HepG2 (cell line): ENCODE results near the gene IL1R1. TPM values are rescaled to one million over a fixed set of nuclear protein-coding genes. Genes with fewer than 3 reads are reported as not detected.
A peak's percentile ranks its signal among the peaks of the same experiment; 100 is the strongest.

Source experiments
- ATAC-seq: fragments of 200-7000 bp; cut with Tn5 transposase; 3 replicates; pipeline ENCODE4 v1.9.1; 2020; ENCODE audit warnings: mild to moderate bottlenecking, moderate library complexity
- BruUV-seq: library from RNA; stranded (reverse); fragments of 400-500 nt; replicated peaks from 2 replicates; lab custom pipeline; 2021; lab: Mats Ljungman, UMichigan
- CTCF ChIA-PET: fragments of 300-600 bp; formaldehyde crosslinking; extraction: SDS; loops from one replicate; lab custom pipeline; 2021; ENCODE audit warnings: low total read pairs, inconsistent platforms, low intra/inter-chr PET ratio; lab: Yijun Ruan, JAX
- POLR2A ChIA-PET: fragments of 350-600 bp; sonication (Branson Sonifier 250); formaldehyde crosslinking; loops from one replicate; lab custom pipeline; 2020; ENCODE audit warnings: antibody characterized with exemption, inconsistent platforms; lab: Yijun Ruan, JAX
- DNase-seq: peaks from one replicate; pipeline ENCODE4 v3.0.0-alpha.2; 2015; ENCODE audit warnings: low spot score
- FAIRE-seq: peaks from 3 replicates; lab custom pipeline; 2011; peaks lifted over from hg19 to GRCh38; lab: Jason Lieb, UNC
- H2AFZ ChIP-seq: one replicate; pipeline ENCODE4 v1.6.1; 2011; ENCODE audit warnings: low read length, inconsistent platforms
- H3K27ac ChIP-seq: fragments of 300-600 bp; 3 replicates; pipeline ENCODE4 v1.8.0; 2011; ENCODE audit warnings: mixed run types, mild to moderate bottlenecking, mixed read lengths, low read length, inconsistent platforms; ENCODE audit not compliant: insufficient read depth; ENCODE audit errors: extremely low read length
- H3K27me3 ChIP-seq, 2 experiments: fragments of 200-600 bp in 1 of 2; 2 replicates in 1 of 2; 3 replicates in 1 of 2; pipeline versions ENCODE4 v1.6.0 to v1.8.0; 2011; ENCODE audit warnings: low read length in 2 of 2, mild to moderate bottlenecking in 2 of 2, moderate library complexity in 2 of 2, inconsistent platforms in 1 of 2; ENCODE audit not compliant: insufficient read depth in 2 of 2, control insufficient read depth in 1 of 2
- H3K36me3 ChIP-seq, 2 experiments: fragments of 200-600 bp in 1 of 2; replicated peaks in 1 of 2; 2 replicates in 1 of 2; 3 replicates in 1 of 2; pipeline versions ENCODE4 v1.5.1 to v1.8.0; 2011; ENCODE audit warnings: low read length in 2 of 2, inconsistent platforms in 1 of 2; ENCODE audit not compliant: insufficient read depth in 2 of 2, control insufficient read depth in 1 of 2
- H3K4me1 ChIP-seq: 2 replicates; pipeline ENCODE4 v1.5.1; 2012; ENCODE audit warnings: low read length, inconsistent platforms; ENCODE audit not compliant: insufficient read depth
- H3K4me2 ChIP-seq: 2 replicates; pipeline ENCODE4 v1.6.0; 2011; ENCODE audit warnings: low read depth, low read length, inconsistent platforms
- H3K4me3 ChIP-seq, 3 experiments: fragments of 200-600 bp in 1 of 3; sonication (generic), shearing (Covaris generic) in 1 of 3; replicated peaks in 1 of 3; 2 replicates each; pipeline ENCODE4 v1.5.1; 2011 to 2016; ENCODE audit warnings: low read length in 3 of 3, inconsistent platforms in 2 of 3, low read depth in 2 of 3, mild to moderate bottlenecking in 2 of 3, control low read depth in 1 of 3, mixed read lengths in 1 of 3; ENCODE audit not compliant: insufficient read depth in 1 of 3
- H3K79me2 ChIP-seq: one replicate; pipeline ENCODE4 v1.6.1; 2011; ENCODE audit warnings: low read length, inconsistent platforms; ENCODE audit not compliant: insufficient read depth
- H3K9ac ChIP-seq: 2 replicates; pipeline ENCODE4 v1.6.0; 2011; ENCODE audit warnings: mild to moderate bottlenecking, low read depth, low read length, inconsistent platforms; ENCODE audit not compliant: insufficient read depth
- H3K9me3 ChIP-seq: 2 replicates; pipeline ENCODE4 v1.5.1; 2012; ENCODE audit warnings: mild to moderate bottlenecking, low read length
- H4K20me1 ChIP-seq: 2 replicates; pipeline ENCODE4 v1.6.0; 2011; ENCODE audit warnings: inconsistent platforms, mild to moderate bottlenecking, low read length, moderate library complexity; ENCODE audit not compliant: insufficient read depth
- ADNP ChIP-seq: sonication (generic); formaldehyde crosslinking; IDR thresholded peaks from 2 replicates; pipeline ENCODE4 v1.4.0; 2020; ENCODE audit warnings: missing genetic modification reagents
- AGO2 ChIP-seq: fragments of 200-400 bp; formaldehyde crosslinking; optimal IDR thresholded peaks from 2 replicates; pipeline ENCODE3; 2017; ENCODE audit warnings: mild to moderate bottlenecking, low read depth, low read length, moderate library complexity
- ASH2L ChIP-seq: fragments of 300-600, 200-600 bp; sonication (generic); IDR thresholded peaks from 2 replicates; pipeline ENCODE4 v1.7.0; 2017; ENCODE audit warnings: low read depth, mild to moderate bottlenecking, moderate library complexity, mixed read lengths, low read length; ENCODE audit not compliant: insufficient read length
- POLR2AphosphoS2 ChIP-seq: IDR thresholded peaks from 2 replicates; pipeline ENCODE4 v1.6.1; 2011; ENCODE audit warnings: low read depth, low read length, improper control_type of control experiment
- RBM22 ChIP-seq: fragments of 200-400 bp; formaldehyde crosslinking; optimal IDR thresholded peaks from 2 replicates; pipeline ENCODE3; 2017; ENCODE audit warnings: mild to moderate bottlenecking, low read length, moderate library complexity
- SETDB1 ChIP-seq: sonication (generic); formaldehyde crosslinking; IDR thresholded peaks from 2 replicates; pipeline ENCODE4 v1.5.1; 2020; ENCODE audit warnings: missing genetic modification reagents, mild to moderate bottlenecking, borderline replicate concordance
- SP4 ChIP-seq: sonication (generic); formaldehyde crosslinking; IDR thresholded peaks from 2 replicates; pipeline ENCODE4 v1.8.1; 2023; ENCODE audit warnings: mild to moderate bottlenecking, missing genetic modification reagents
- SSRP1 ChIP-seq: IDR thresholded peaks from 2 replicates; pipeline ENCODE4 v1.6.1; 2016; ENCODE audit warnings: control low read depth
- ZNF564 ChIP-seq: sonication (generic); formaldehyde crosslinking; IDR thresholded peaks from 2 replicates; pipeline ENCODE4 v1.8.1; 2023; ENCODE audit warnings: mild to moderate bottlenecking, missing genetic modification reagents
- ZNF83 ChIP-seq: sonication (generic); formaldehyde crosslinking; IDR thresholded peaks from 2 replicates; pipeline ENCODE4 v1.4.0; 2020; ENCODE audit warnings: missing genetic modification reagents, mild to moderate bottlenecking, borderline replicate concordance
- WGBS: methylation state at CpG from one replicate; pipeline ENCODE4 v1.1.6; 2017; ENCODE audit warnings: low lambda C conversion rate; 5-methylcytosine and 5-hydroxymethylcytosine counted together
- in situ Hi-C: cut with HindIII; loops from 2 replicates; pipeline ENCODE4 v1.10.0; 2017; ENCODE audit warnings: low pct_unique_long_range_greater_than_20kb; ENCODE audit not compliant: extremely low pct_ligation_motif_present
- intact Hi-C: fragments of 100-400 bp; cut with micrococcal nuclease; formaldehyde crosslinking; loops from one replicate; pipeline ENCODE4 v1.10.0; 2022; ENCODE audit not compliant: unreplicated experiment
- polyA plus RNA-seq, 8 experiments: library from polyadenylated mRNA; depleted of rRNA in 3 of 8; stranded (reverse) in 7 of 8; unstranded in 1 of 8; fragments of >200 nt; fragmentation: Illumina TruSeq in 4 of 8; extraction: Trizol in 4 of 8; gene quantifications; 2 replicates each; pipeline versions ENCODE4 v1.2.1 to v1.2.3, GENCODE V29; 2011 to 2016; ENCODE audit warnings: low read depth in 4 of 8, missing spikeins in 1 of 8, mixed read lengths in 1 of 8; ENCODE audit not compliant: insufficient read depth in 1 of 8
- total RNA-seq, 5 experiments: library from RNA; depleted of rRNA; stranded (reverse); fragments of >200 nt; fragmentation: Illumina TruSeq; extraction: Trizol; gene quantifications; 2 replicates each; pipeline ENCODE4 v1.2.3, GENCODE V29; 2016; ENCODE audit warnings: low read depth in 1 of 5
- TF ChIP-seq, protein P1 (sequence below): sonication (generic); formaldehyde crosslinking; IDR thresholded peaks from 2 replicates; pipeline ENCODE4 v1.5.1; 2020; ENCODE audit warnings: missing genetic modification reagents, mild to moderate bottlenecking, borderline replicate concordance
- TF ChIP-seq, protein P2 (sequence below): sonication (generic); formaldehyde crosslinking; IDR thresholded peaks from 2 replicates; pipeline ENCODE4 v1.9.0; 2022; ENCODE audit warnings: missing genetic modification reagents, mild to moderate bottlenecking, borderline replicate concordance
- TF ChIP-seq, protein P3 (sequence below): sonication (generic); formaldehyde crosslinking; IDR thresholded peaks from 2 replicates; pipeline ENCODE4 v1.5.1; 2020; ENCODE audit warnings: mild to moderate bottlenecking, missing genetic modification reagents, moderate library complexity

Gene IL1R1
- total and polyA plus RNA-seq, 2 of the 13 experiments (the other 11 are each of a cell fraction or from before 2014, with no cell fraction given): 38.0 to 93.1 TPM

DNA sequence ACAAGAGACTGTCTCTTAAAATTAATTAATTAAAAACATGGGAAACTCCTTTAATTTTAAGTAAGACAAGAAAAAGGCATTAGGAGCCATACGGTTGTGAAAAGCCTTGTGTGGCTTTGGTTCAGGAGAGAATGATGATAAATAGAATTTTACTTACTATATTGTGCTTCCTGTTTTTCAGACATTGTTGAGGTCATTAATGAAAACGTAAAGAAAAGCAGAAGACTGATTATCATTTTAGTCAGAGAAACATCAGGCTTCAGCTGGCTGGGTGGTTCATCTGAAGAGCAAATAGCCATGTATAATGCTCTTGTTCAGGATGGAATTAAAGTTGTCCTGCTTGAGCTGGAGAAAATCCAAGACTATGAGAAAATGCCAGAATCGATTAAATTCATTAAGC is 33.6 kb downstream of the IL1R1 start (continued):
- no peak for TF ChIP-seq ZNF83
- TF ChIP-seq ASH2L: no peak
- no peak for TF ChIP-seq SETDB1
- no peak for TF ChIP-seq ADNP (CRISPR knock-in tag)
- TF ChIP-seq, protein P1, sequence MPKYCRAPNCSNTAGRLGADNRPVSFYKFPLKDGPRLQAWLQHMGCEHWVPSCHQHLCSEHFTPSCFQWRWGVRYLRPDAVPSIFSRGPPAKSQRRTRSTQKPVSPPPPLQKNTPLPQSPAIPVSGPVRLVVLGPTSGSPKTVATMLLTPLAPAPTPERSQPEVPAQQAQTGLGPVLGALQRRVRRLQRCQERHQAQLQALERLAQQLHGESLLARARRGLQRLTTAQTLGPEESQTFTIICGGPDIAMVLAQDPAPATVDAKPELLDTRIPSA (CRISPR knock-in tag): no peak

DNA sequence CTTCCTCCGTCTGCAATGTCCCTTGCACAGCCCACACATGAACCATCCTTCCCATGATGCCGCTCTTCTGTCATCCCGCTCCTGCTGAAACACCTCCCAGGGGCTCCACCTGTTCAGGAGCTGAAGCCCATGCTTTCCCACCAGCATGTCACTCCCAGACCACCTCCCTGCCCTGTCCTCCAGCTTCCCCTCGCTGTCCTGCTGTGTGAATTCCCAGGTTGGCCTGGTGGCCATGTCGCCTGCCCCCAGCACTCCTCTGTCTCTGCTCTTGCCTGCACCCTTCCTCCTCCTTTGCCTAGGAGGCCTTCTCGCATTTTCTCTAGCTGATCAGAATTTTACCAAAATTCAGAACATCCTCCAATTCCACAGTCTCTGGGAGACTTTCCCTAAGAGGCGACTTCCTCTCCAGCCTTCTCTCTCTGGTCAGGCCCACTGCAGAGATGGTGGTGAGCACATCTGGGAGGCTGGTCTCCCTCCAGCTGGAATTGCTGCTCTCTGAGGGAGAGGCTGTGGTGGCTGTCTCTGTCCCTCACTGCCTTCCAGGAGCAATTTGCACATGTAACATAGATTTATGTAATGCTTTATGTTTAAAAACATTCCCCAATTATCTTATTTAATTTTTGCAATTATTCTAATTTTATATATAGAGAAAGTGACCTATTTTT is 35.4 kb downstream of the IL1R1 start:
- in situ Hi-C loops: no loop called here
- WGBS: 92% methylated on average over 7 of the region's 7 CpGs

More for the DNA sequence above, 35.4 kb downstream of the IL1R1 start:
- Histone ChIP-seq H3K9me3 (no peaks in the 10 kb centered on the region), H3K4me3 (no peak overlapping the region), H3K27me3 (no peaks in the 10 kb centered on the region), H3K4me1 (peaks cover 34% of the 10 kb centered on the region), H3K4me2 (no peak overlapping the region), H3K9ac (no peak overlapping the region), H4K20me1 (no peaks in the 10 kb centered on the region), H3K36me3 (peaks cover 13 to 49% of the 10 kb centered on the region in 2 experiments), H3K79me2 (no peaks in the 10 kb centered on the region), H3K27ac (no peak overlapping the region), H2AFZ (no peak overlapping the region)
- FAIRE-seq: no peak
- BruUV-seq: no TSS peak
- ChIA-PET CTCF (no interaction called here), POLR2A (no interaction called here)
- no peak for DNase-seq
- intact Hi-C loops: no loop called here
- ATAC-seq: no peak
- TF ChIP-seq AGO2: peak; percentile 72
- no peak for TF ChIP-seq SP4
- TF ChIP-seq, protein P2, sequence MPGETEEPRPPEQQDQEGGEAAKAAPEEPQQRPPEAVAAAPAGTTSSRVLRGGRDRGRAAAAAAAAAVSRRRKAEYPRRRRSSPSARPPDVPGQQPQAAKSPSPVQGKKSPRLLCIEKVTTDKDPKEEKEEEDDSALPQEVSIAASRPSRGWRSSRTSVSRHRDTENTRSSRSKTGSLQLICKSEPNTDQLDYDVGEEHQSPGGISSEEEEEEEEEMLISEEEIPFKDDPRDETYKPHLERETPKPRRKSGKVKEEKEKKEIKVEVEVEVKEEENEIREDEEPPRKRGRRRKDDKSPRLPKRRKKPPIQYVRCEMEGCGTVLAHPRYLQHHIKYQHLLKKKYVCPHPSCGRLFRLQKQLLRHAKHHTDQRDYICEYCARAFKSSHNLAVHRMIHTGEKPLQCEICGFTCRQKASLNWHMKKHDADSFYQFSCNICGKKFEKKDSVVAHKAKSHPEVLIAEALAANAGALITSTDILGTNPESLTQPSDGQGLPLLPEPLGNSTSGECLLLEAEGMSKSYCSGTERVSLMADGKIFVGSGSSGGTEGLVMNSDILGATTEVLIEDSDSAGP (CRISPR knock-in tag): no peak
- peak; percentile 93 for TF ChIP-seq RBM22
- no peak for TF ChIP-seq ZNF564 (CRISPR knock-in tag)
- 0 out of 2 replicates have a peak, but pooled peaks have one; percentile 21 for TF ChIP-seq POLR2AphosphoS2
- TF ChIP-seq, protein P3, sequence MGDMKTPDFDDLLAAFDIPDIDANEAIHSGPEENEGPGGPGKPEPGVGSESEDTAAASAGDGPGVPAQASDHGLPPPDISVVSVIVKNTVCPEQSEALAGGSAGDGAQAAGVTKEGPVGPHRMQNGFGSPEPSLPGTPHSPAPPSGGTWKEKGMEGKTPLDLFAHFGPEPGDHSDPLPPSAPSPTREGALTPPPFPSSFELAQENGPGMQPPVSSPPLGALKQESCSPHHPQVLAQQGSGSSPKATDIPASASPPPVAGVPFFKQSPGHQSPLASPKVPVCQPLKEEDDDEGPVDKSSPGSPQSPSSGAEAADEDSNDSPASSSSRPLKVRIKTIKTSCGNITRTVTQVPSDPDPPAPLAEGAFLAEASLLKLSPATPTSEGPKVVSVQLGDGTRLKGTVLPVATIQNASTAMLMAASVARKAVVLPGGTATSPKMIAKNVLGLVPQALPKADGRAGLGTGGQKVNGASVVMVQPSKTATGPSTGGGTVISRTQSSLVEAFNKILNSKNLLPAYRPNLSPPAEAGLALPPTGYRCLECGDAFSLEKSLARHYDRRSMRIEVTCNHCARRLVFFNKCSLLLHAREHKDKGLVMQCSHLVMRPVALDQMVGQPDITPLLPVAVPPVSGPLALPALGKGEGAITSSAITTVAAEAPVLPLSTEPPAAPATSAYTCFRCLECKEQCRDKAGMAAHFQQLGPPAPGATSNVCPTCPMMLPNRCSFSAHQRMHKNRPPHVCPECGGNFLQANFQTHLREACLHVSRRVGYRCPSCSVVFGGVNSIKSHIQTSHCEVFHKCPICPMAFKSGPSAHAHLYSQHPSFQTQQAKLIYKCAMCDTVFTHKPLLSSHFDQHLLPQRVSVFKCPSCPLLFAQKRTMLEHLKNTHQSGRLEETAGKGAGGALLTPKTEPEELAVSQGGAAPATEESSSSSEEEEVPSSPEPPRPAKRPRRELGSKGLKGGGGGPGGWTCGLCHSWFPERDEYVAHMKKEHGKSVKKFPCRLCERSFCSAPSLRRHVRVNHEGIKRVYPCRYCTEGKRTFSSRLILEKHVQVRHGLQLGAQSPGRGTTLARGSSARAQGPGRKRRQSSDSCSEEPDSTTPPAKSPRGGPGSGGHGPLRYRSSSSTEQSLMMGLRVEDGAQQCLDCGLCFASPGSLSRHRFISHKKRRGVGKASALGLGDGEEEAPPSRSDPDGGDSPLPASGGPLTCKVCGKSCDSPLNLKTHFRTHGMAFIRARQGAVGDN (CRISPR knock-in tag): peak; percentile 54
- TF ChIP-seq SSRP1 (CRISPR knock-in tag): peak; percentile 54; the same call in 1 of the 2 replicates
